ENCODE data around the gene IL24. TPM values are rescaled to one million over a fixed set of nuclear protein-coding genes. Genes with fewer than 3 reads are reported as not detected.

The IL24 gene
- total RNA-seq = not detected in 2 replicates

GRCh38 chr1:206897175-206897574, at the start of gene IL24:
IL24 (plus strand) TSS chr1:206897443; CDS start chr1:206897833, 390 bp downstream.

GRCh38 chr1:206864939-206865671, 32.1 kb upstream of the IL24 start, which contains the start of gene IL20:
IL20 (plus strand) TSS chr1:206865623; CDS start chr1:206865853, 230 bp downstream.

GRCh38 chr1:206921772-206922265, 24.6 kb downstream of the IL24 start, which contains the start of gene FCMR:
FCMR (minus strand) TSS chr1:206921941; CDS start chr1:206921854, 87 bp downstream.

GRCh38 chr1:206946261-206946660, 49.0 kb downstream of the IL24 start, which contains the start of gene PIGR:
PIGR (minus strand) TSS chr1:206946466; CDS start chr1:206940531, 5,935 bp downstream.

Other genes starting within 250 kb of the IL24 start
- 55.9 and 61.2 TPM in 2 replicates for gene MAPKAPK2, start 212.5 kb upstream of the IL24 start, total RNA-seq
- not detected in 2 replicates for gene IL19, start 126.7 kb upstream of the IL24 start, total RNA-seq
- 0.63 TPM in 1 of 2 replicates, not detected in the other for gene IL10, start 124.9 kb upstream of the IL24 start, total RNA-seq
- not detected in 2 replicates for gene IL20, start 31.8 kb upstream of the IL24 start, total RNA-seq
- not detected in 2 replicates for gene FCMR, start 24.5 kb downstream of the IL24 start, total RNA-seq
- gene PIGR, start 49.0 kb downstream of the IL24 start, total RNA-seq = under 0.01 TPM in 2 replicates
- not detected in 2 replicates for gene FCAMR, start 73.0 kb downstream of the IL24 start, total RNA-seq
- 1.3 and 2.4 TPM in 2 replicates for gene C1orf116, start 135.3 kb downstream of the IL24 start, total RNA-seq
- 4.1 and 4.6 TPM in 2 replicates for gene YOD1, start 153.8 kb downstream of the IL24 start, total RNA-seq
- gene PFKFB2, start 155.8 kb downstream of the IL24 start, total RNA-seq = 2.6 and 7.2 TPM in 2 replicates
- not detected in 2 replicates for gene C4BPB, start 191.4 kb downstream of the IL24 start, total RNA-seq
- gene C4BPA, start 206.8 kb downstream of the IL24 start, total RNA-seq = under 0.01 TPM in 1 of 2 replicates, not detected in the other

All from mesangial cell (primary cell).